SU-DHL-6 (cell line): ENCODE results near the gene CDIPT.

Source experiments
- CTCF ChIP-seq: fragments of 200-600 bp; sonication (generic); IDR thresholded peaks from one replicate; pipeline ENCODE4 v1.5.1; 2017; ENCODE audit warnings: antibody characterized with exemption, mild to moderate bottlenecking, low read length, moderate library complexity; ENCODE audit not compliant: insufficient read depth, poor library complexity, severe bottlenecking
- EZH2phosphoT487 ChIP-seq: fragments of 200-600 bp; sonication (generic), shearing (Covaris generic); conservative IDR thresholded peaks from 2 replicates; pipeline ENCODE4 v1.6.1; 2018; ENCODE audit warnings: mild to moderate bottlenecking, antibody characterized with exemption, low read length, moderate library complexity, mixed read lengths

- TF ChIP-seq CTCF (peak; percentile 81), EZH2phosphoT487 (no peak)
Observed at GRCh38 chr16:29848420-29849297, 14.4 kb downstream of the CDIPT start.
